22Rv1 (cell line): ENCODE results near the gene ZNF222.

Experiments used
- CTCF ChIP-seq: fragments of 450-650 bp; IDR thresholded peaks from 2 replicates; pipeline ENCODE4 v1.5.1; 2017; ENCODE audit warnings: mild to moderate bottlenecking
- ZFX ChIP-seq: fragments of 450-650 bp; IDR thresholded peaks from 2 replicates; pipeline ENCODE4 v1.6.1; 2017; ENCODE audit warnings: antibody characterized with exemption, borderline replicate concordance

- no peak for TF ChIP-seq CTCF
- TF ChIP-seq ZFX = no peak
Measured at GRCh38 chr19:44050740-44051649, 25.8 kb downstream of the ZNF222 start.
